ENCODE results near the gene LRRC32. TPM values are rescaled to one million over a fixed set of nuclear protein-coding genes. Genes with fewer than 3 reads are reported as not detected.

LRRC32 gene
- total and polyA plus RNA-seq, 2 of the 4 experiments (the other 2 are of a cell fraction) = 5.2 to 13.7 TPM

- Histone ChIP-seq H2AK9ac (replicated peaks; ENCODE audit: low read depth, low read length, poor library complexity) (peak overlapping the region; percentile 67), H3K9me3 (ENCODE audit: control insufficient read depth, insufficient read depth, low read length) (no peaks in the 10 kb centered on the region), H3K4ac (ENCODE audit: low read depth, low read length) (no peak overlapping the region), H2BK120ac (ENCODE audit: low read depth, low read length) (no peak overlapping the region), H3K27ac (ENCODE audit: insufficient read depth, low read length) (no peak overlapping the region), H3K9ac (ENCODE audit: low read depth, low read length) (no peak overlapping the region), H3K56ac (ENCODE audit: extremely low read depth, insufficient read depth, low read length) (no peak overlapping the region), H3K23ac (ENCODE audit: low read depth, low read length) (no peak overlapping the region), H3K9me1 (ENCODE audit: insufficient read depth, low read length) (peaks cover 11% of the 10 kb centered on the region), H3K18ac (ENCODE audit: low read depth, low read length) (no peak overlapping the region), H2AFZ (replicated peaks; ENCODE audit: low read length, poor library complexity) (no peak overlapping the region), H3K4me3 (ENCODE audit: insufficient read depth, low read depth, low read length) (no peak overlapping the region), H4K20me1 (ENCODE audit: insufficient read depth, low read length) (peaks cover 9% of the 10 kb centered on the region; the same call in 1 of the 2 replicates), H2BK20ac (ENCODE audit: low read depth, low read length) (no peak overlapping the region), H3K36me3 (ENCODE audit: control insufficient read depth, insufficient read depth, low read length) (no peaks in the 10 kb centered on the region), H2BK15ac (ENCODE audit: low read depth, low read length) (no peak overlapping the region), H3K79me1 (ENCODE audit: low read depth in 1 of 2, low read length in 2 of 2) (no peaks in the 10 kb centered on the region), H3K14ac (replicated peaks; ENCODE audit: low read depth, low read length) (no peak overlapping the region), H4K5ac (ENCODE audit: low read depth, low read length) (no peak overlapping the region), H4K91ac (ENCODE audit: insufficient read depth, low read depth, low read length) (no peak overlapping the region), H3K4me1 (ENCODE audit: control insufficient read depth, insufficient read depth, low read length) (peaks cover 12% of the 10 kb centered on the region), H2AK5ac (ENCODE audit: low read depth, low read length) (no peak overlapping the region), H3K27me3 (ENCODE audit: control insufficient read depth, insufficient read depth, low read length) (no peaks in the 10 kb centered on the region; the same call in 1 of the 2 replicates), H4K8ac (ENCODE audit: low read depth in 2 of 2, low read length in 2 of 2) (no peak overlapping the region), H2BK5ac (ENCODE audit: low read depth, low read length, poor library complexity, severe bottlenecking) (no peak overlapping the region), H3K4me2 (ENCODE audit: low read depth, low read length) (no peak overlapping the region)
- CTCF ChIA-PET = no interaction called here
- in situ Hi-C loops (cut with MboI; ENCODE audit: low sequenced_read_pairs) (no loop called here), intact Hi-C loops (cut with micrococcal nuclease) (no loop called here), dilution Hi-C loops (cut with HindIII; ENCODE audit: low sequenced_read_pairs, unreplicated experiment) (no loop called here)
- 94% methylated on average over 2 of the region's 6 CpGs; no CpG with 5 or more reads in 1 of the 2 experiments for WGBS, 2 experiments (ENCODE audit: extremely low coverage in 2 of 2, insufficient read length in 1 of 2)
- no TSS peak for BruUV-seq (replicated peaks)
- POLR2A ChIA-PET (ENCODE audit: unreplicated experiment) = no interaction called here
- TF ChIP-seq BHLHE40 (IDR thresholded peaks at IDR 0.05; ENCODE audit: low read depth, low read length) (no peak), MAZ (IDR thresholded peaks at IDR 0.05; ENCODE audit: borderline replicate concordance, low read depth, low read length) (no peak), MAFK (IDR thresholded peaks at IDR 0.05; ENCODE audit: low read depth, low read length) (no peak), FOS (IDR thresholded peaks at IDR 0.05; ENCODE audit: low read depth, low read length) (no peak), SMC3 (IDR thresholded peaks at IDR 0.05; ENCODE audit: low read depth, low read length) (no peak), ELK1 (IDR thresholded peaks at IDR 0.05; ENCODE audit: borderline replicate concordance, low read depth, low read length) (no peak), NFE2L2 (IDR thresholded peaks at IDR 0.05; ENCODE audit: low read depth, low read length) (no peak), RCOR1 (IDR thresholded peaks at IDR 0.05; ENCODE audit: insufficient replicate concordance, low read length) (no peak), MXI1 (IDR thresholded peaks at IDR 0.05; ENCODE audit: borderline replicate concordance, low read depth, low read length) (no peak), POLR2A (IDR thresholded peaks at IDR 0.05; ENCODE audit: low read depth, low read length) (no peak), RAD21 (IDR thresholded peaks at IDR 0.05; ENCODE audit: low read length) (no peak), CHD1 (IDR thresholded peaks at IDR 0.05; ENCODE audit: low read depth, low read length) (no peak), CEBPB (IDR thresholded peaks at IDR 0.05; ENCODE audit: low read depth, low read length) (no peak), RFX5 (IDR thresholded peaks at IDR 0.05; ENCODE audit: low read depth, low read length) (no peak)
- TF ChIP-seq, protein P1, sequence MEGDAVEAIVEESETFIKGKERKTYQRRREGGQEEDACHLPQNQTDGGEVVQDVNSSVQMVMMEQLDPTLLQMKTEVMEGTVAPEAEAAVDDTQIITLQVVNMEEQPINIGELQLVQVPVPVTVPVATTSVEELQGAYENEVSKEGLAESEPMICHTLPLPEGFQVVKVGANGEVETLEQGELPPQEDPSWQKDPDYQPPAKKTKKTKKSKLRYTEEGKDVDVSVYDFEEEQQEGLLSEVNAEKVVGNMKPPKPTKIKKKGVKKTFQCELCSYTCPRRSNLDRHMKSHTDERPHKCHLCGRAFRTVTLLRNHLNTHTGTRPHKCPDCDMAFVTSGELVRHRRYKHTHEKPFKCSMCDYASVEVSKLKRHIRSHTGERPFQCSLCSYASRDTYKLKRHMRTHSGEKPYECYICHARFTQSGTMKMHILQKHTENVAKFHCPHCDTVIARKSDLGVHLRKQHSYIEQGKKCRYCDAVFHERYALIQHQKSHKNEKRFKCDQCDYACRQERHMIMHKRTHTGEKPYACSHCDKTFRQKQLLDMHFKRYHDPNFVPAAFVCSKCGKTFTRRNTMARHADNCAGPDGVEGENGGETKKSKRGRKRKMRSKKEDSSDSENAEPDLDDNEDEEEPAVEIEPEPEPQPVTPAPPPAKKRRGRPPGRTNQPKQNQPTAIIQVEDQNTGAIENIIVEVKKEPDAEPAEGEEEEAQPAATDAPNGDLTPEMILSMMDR (conservative IDR thresholded peaks at IDR 0.05; ENCODE audit: low read depth, low read length) = no peak
- TF ChIP-seq, protein P2, sequence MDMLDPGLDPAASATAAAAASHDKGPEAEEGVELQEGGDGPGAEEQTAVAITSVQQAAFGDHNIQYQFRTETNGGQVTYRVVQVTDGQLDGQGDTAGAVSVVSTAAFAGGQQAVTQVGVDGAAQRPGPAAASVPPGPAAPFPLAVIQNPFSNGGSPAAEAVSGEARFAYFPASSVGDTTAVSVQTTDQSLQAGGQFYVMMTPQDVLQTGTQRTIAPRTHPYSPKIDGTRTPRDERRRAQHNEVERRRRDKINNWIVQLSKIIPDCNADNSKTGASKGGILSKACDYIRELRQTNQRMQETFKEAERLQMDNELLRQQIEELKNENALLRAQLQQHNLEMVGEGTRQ (IDR thresholded peaks at IDR 0.05; ENCODE audit: low read depth, low read length) = no peak
- DNase-seq (no peak), ATAC-seq (ENCODE audit: low read depth) (no peak)
These were observed 25.2 kb upstream of the LRRC32 start for GRCh38 chr11:76695771-76696170.

Data from IMR-90 (cell line).